Stimulated activated CD4-positive, alpha-beta T cell treated with anti-CD3 and anti-CD28 coated beads, Interleukin-4, amount 100 ng/mL, for 48 hours (primary cell): ENCODE results near the gene ADPRM.
"Not testable (repeated sequence)": the region's sequence is repeated elsewhere in the genome, so short reads cannot be mapped to it uniquely, and the experiment has no call there.

Experiments
- DNase-seq, 2 donors: peaks; one replicate each; pipeline ENCODE4 v3.0.0-alpha.2; 2020; ENCODE audit warnings: low read depth in 2 of 2

ADPRM gene, protein sequence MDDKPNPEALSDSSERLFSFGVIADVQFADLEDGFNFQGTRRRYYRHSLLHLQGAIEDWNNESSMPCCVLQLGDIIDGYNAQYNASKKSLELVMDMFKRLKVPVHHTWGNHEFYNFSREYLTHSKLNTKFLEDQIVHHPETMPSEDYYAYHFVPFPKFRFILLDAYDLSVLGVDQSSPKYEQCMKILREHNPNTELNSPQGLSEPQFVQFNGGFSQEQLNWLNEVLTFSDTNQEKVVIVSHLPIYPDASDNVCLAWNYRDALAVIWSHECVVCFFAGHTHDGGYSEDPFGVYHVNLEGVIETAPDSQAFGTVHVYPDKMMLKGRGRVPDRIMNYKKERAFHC

DNA sequence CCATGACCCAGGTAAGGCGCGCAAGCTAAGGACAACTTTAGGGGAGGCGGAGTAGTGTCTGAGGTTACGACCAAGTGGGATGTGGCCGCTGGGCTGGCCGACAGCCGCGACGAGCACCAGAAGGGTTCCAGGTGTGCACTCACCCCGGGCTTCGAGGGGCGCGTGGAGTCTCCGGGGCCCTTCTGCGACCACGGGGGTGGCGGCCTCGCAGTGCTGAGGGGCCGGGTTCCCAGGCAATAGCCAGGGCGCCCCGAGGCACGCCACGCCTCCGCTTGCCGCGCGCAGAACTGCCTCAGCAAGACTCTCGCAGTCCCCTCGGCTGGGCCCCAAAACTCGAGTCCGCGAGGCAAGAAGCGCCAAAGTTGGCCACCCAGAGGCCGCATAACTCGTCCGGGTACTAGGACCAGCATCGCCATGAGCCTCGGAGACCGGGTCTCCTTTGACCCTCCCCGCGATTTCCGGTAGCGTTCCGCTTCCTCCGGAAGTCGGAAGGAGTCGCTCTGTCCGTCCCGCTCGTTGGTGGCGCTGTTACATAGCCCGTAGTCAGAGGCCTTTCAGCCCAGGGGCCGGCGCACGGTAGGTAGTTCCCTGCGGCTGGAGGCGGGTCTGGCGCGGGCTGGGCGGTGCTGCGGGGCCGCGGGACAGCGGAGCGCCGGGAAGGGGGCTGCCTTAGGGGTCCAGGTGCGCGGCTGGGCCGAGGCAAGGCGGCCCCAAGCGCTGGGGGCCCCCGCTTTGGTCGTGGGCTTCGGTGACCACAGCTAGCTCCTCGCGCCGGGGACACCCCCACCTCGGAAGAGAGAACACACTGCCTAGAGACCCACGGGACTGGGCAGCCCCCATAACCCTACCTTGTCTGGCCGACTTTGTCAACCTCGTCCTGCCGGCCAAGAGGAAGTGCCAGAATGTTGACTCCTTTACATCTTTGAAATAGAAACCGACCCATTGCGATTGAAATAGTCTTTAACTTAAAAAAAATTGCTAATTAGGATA lies at the start of gene ADPRM, which contains the start of gene SCO1:
Gene ADPRM (plus strand): TSS at position 503 of the 990 bp plus-strand sequence. CDS start 7,333 bp downstream, outside the sequence.
Gene SCO1 (minus strand): TSS at position 442 of the 990 bp plus-strand sequence. CDS start 26 bp downstream, at position 416.
- DNase-seq, result peak; percentile 79 to 87

DNA sequence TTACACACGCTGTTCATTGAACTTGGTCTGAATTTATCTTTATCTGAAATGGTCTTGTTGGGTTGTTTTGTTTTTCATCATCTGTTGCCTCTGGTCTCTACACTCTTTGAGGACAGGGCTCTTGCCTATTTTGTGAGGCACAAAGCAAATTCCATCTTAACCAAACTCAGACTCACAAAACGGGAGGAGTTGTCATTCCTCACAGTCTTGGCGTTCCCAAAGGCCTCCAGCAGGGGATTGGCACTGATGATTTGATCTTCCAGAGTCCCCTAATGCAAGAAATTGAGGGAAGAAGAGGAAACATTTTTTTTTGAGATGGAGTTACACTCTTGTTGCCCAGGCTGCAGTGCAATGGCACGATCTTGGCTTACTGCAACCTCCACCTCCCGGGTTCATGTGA lies 49.0 kb upstream of the ADPRM start:
- no peak for DNase-seq

DNA sequence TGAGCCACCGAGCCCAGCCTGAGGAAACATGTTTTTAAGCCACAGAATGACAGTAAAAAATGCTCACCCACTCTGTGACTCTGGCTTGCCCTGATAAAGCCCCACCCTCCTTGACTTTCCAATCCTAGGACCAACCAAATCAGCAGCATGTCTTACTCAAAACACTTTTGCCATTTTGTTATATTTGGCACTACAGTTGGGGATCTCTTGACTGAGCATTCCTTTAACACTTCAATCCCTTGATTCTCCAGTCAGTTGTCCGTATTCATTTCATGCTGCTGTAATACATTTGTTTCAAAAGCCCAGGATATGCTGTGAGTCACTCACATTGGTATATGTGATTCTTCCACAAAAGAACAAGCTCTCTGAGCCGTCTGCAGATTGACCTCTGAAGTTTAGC lies 48.4 kb upstream of the ADPRM start:
- DNase-seq, result no peak

DNA sequence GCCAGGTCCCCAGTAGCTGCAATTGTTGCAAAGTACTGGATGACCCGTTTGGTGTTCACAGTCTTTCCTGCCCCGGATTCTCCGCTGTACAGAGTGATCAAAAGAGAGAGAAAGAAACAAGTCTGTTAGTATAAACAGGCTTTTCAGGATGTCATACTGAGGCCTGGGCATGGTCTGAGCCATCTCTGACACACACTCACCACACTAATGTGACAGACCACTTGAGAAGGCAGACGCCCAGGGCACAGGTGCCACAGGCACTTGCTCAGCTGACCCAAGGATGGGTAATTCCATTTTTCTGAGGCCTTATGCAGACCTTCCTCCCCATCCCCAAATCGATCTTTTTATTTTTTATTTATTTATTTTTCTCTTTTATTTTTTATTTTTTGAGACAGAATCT lies 47.8 kb upstream of the ADPRM start:
- DNase-seq, result no peak

DNA sequence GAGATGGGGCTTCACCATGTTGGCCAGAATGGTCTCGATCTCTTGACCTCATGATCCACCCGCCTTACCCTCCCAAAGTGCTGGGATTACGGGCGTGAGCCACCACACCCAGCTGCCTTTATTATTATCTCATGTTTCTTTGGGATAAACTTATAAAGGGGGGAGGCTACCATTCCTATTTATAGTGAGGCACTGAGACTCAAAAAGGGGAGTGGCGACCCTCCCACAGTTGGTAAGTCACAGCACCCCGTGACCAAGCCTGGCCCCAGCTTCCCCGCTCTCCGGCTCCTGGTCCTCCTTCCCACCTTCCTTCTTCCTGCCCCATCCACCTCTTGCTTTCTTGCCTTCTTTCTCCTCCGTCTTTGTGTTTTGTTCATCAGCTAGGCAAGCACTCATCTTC lies 45.5 kb upstream of the ADPRM start:
- no peak for DNase-seq

DNA sequence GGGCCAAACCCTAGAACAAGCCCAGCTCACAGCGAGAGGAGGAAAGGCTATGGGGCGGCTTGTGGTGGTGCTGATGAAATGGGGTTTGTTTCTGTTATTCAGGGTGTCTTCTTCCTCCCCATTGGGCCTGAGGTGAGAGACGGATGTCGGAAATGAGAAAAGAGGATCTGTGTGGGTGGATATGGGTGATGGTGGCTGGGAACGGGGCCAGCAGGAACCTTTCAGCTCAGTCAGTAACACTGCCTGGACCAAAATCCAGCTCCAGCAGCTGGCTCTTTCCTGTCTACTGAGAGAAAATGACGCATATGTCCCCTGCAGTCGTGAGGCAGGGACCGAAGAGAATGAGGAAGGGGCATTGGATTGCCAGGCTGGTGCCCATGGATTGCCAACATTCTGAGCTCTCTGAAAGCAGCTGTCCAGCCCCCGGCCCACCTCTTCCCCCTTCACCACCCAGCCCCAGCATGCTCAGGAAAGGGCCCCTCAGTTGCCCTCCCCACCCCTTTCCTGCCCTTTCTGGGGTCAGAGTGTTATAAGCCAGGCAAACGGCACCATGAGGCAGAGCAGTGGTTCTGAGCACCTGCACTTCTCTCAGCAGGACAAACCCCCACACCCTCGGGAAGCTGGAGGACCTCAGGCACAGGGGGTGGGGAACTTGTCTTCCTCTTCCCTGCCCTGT lies 44.3 kb upstream of the ADPRM start:
- DNase-seq, result no peak

DNA sequence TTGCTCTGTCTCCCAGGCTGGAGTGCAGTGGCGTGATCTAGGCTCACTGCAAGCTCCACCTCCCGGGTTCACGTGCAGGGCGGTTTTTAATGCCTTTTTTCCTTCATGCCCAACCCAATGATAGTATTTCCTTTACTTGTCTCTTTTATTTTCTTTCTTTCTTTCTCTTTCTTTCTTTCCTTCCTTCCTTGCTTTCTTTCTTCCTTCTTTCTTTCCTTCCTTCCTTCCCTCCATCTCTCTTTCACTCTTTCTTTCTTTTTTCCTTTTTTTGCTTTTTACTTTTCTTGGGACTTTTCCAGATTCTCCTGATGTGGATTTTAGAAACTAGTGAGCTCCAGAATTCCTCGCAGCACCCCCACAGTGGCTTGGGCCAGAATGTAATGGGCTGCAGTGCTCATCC lies 43.4 kb upstream of the ADPRM start:
- no peak for DNase-seq

DNA sequence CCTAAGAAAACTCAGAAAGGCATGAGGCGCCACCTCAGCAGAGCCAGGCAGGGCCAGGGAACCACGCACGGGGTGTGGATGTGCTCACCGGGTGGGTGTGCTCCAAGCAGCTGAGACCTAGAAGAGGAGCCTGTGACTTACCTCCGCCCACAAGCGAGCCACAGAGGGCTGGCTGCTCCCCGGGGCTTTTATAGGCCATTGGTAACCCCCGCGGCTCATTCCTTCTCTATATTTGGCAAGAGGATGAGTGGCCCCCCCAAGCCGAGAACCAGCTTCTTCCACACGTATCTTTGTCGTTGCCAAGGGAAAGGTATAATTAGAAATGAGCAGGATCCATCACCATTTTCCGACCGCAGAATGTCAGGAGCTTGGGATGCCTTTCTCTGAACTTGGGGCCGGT lies 40.2 kb upstream of the ADPRM start, which contains the start of gene MYH3:
Gene MYH3 (minus strand): TSS at position 162 of the 400 bp plus-strand sequence. CDS start 2,245 bp downstream, outside the sequence.
- DNase-seq, result no peak

DNA sequence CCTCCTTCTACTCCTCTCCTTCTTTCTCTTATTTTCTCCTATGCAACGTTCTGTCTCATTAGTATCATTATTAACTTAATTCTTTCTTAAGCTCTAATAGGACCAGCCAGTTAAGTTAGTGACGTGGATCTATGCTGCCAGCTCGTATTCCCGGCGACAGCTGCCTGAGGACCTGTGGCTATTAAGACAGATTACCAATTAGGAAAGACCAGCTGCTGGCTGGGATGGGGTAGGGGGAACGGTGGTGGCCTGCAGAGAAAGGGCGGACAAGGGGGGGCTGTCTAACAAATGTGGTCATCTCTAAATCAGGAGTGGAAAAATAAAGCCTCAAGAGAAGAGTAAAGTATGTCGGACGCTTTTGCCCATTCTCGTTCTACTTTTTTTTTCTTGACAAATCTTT lies 39.5 kb upstream of the ADPRM start:
- no peak for DNase-seq

DNA sequence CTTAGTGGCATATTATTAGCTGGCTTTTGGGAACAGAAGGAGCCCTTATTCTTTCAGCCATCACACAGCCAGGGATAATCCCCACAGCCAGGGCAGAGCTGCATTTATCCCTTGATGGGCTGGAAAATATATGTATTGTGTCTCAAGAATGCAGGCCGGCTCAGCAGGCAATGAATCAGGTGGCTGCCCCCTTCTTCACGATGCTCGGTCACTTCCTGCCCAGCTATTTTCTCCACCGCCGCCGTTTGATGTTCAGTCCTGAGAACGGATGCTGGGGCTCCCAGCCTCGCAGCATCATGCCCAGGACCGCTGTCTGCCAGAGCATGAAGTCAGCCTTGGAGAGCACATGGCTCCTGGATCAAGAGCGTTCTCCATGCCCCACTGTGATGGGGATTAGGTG lies 36.0 kb upstream of the ADPRM start:
- no peak for DNase-seq

DNA sequence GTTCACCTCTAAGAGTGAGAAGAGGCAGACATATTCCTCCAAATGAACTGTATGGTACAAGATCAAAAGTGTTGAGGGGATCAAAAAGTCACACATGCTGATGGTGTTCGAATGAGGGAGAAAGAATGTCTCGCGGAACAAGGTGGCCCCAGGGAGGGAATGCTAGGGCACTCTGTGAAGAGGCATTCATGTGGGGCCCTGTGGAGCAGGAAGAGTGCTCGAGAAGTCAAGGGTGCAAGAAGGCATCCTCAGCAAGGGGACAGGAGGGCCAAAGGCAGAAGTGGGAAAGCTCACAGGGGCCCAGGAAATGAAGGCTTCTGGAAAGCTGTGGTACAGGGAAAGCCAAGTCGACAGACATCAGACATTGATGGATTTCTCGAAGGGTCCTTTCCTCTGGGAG lies 34.2 kb upstream of the ADPRM start:
- DNase-seq, result no peak

DNA sequence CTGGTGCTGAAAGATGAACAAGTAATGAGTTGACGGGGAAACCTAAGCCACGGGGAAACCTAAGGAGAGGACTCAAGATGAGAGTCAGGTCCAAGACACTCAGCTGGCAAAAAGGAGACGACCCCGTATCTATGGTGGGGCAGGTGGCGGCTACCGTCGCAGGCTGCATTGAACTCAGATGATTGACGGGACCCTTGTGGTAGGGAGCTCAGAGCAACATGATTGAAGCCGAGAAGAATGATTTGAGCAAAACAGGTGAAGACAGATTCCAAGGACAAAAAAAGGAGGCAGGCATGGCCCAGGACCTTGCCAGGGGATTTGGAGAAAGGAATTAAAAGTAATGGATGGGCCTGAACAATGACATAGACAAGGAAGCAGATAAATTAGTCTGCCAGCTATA lies 32.8 kb upstream of the ADPRM start:
- DNase-seq, result no peak

DNA sequence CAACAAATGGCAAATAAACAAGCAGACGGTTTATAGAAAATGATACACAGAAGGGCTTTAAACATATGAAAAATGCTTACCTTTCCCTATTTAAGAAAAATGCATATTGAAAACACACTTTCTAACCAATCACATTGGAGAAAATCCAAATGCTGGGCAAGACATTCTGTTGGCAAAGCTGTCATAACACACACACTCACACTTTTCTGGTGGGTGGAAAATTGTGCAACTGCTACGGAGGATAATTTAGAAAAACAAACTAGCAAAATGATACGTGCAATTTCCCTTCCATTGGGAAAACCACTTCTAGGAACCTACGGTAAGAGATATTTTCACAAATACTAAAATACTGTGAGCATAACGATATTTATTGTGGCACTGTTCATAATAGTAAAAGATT lies 30.5 kb upstream of the ADPRM start:
- DNase-seq, result no peak

DNA sequence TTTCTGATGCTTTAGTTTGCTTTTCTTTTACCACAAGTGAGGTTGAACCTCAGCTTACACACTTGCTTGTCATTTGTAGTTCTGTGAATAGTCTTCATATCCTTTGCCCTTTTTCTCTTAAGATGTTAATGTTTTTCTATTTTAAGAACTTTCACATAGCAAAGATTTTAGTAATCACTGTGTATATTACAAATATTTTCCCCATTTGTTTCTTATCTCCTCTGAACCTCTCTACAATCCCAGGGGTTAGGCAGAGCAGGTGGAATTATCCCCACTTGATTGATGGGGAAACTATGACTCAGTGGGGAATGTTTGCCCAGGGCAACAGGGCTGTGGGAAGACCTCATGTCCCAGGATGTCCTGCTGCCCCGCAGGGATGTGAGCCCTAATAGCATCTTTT lies 28.6 kb upstream of the ADPRM start:
- DNase-seq, result no peak

DNA sequence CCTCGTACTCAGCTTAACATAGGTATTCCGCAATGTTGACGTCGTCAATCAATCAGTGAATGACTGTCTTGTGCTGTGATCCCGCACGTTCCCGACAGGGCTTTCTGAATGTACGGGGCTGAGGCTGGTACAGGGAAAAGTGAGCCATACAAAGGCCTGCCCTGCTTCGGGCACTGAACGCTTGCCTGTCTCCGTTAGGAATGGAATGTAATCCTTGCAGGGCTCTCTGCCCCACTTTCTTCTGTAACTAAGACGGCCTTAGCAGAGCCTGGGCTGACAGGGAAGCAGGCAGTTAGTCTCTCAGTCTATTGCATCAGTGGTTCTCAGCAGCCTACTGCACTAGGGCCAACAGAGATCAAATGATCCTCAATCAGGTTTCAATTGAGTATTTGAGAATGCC lies 24.1 kb upstream of the ADPRM start:
- DNase-seq, result no peak

DNA sequence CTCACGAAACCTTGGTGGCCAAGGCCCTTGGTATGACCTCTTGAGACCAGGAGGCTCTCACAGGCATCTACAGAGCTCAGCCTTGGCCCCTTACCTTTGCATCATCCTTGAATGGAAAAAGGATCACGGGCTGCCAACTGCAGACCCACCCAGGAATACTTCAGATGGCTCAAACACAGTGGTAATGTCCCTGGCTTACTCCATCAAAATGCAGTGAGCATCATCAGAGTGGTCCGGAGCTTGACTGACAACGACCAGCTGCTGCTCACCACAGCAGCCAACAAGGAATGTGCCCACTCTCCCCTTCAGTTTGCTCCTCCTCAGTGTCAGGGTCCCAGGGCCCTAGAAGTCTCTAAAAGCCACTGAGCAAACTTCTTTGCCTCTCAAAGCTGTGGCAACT lies 22.7 kb upstream of the ADPRM start:
- DNase-seq, result no peak

DNA sequence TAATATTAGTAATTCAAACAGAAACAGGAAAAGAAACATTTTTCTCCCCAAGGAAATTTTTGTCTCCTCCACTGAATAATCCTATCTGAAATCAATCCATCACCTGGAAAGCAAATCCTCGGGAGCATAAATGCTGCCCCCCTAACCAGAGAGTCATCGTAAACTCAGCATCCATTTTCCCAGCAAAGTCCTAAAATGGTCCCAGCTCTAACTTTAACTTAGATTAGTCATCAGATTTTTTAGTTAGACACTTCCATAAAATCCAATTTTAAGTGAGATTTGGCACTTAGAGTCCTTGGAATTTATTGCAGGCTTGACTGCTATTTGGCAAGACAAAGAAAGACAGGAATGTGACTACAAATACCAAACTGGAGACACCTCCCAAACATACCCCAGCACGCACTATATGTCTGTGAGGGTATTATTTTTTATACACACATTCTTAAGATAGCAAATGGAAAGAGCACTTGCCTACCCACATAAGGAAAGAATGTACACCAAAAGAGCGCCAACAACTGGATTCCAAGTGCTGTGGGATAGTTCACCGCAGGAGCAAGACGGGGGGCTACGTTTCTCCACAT lies 15.4 kb upstream of the ADPRM start:
- DNase-seq, result no peak

DNA sequence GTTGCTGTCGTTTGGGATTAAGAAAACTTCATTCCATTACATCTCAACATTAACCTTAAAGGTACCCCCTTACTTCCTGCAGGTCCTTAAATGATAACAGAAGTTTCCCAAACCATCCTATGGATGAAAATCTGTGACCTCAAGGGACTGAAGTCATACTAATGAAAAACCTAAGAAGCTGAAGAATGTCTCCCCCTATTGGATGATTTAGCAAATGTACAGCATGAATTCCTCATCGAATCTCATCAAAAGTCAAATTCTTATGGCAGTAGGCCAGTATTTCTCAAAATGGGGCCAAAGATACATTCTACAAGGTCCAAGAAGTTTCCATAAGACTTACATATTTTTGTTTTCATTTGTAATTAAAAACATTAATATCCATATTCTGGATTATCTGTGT lies 13.5 kb upstream of the ADPRM start:
- DNase-seq, result no peak

DNA sequence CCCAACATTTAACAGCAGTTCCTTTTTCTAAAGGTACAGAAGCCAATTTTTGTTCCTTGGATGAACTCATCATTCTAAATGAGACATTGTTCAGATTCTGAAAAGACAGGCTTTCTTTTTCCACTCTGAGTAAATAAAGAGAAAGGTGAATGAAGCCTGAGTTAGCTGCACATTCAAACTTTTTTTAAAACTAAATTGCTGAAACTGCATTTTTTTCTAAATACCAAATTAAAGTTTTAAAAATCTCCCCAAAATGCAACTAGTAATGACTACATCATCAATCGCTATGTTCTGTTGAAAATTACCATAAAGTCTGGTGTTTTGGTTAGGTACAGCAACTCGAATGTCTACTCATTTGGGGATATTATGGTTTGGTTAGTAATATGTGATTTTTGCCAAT lies 9.9 kb upstream of the ADPRM start:
- DNase-seq, result no peak

DNA sequence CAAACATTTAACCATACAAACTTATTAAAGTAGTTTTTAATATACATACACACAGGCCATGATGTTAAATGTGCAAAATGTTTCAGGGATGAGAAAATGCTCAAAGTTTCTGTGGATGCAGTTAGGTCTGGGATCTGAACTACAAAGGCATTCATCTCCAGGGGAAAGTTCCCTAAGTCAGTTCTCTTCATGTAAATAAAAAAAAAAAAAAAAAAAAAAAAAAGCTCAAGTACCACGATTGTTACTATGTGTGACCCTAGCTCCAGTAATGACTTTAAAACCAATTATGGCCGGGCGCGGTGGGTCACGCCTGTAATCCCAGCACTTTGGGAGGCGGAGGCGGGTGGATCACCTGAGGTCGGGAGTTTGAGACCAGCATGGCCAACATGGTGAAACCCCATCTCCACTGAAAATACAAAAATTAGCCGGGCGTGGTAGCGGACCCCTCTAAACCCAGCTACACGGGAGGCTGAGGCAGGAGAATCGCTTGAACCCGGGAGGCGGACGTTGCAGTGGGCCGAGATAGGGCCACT lies 1.5 kb upstream of the ADPRM start:
- not testable (repeated sequence) for DNase-seq

DNA sequence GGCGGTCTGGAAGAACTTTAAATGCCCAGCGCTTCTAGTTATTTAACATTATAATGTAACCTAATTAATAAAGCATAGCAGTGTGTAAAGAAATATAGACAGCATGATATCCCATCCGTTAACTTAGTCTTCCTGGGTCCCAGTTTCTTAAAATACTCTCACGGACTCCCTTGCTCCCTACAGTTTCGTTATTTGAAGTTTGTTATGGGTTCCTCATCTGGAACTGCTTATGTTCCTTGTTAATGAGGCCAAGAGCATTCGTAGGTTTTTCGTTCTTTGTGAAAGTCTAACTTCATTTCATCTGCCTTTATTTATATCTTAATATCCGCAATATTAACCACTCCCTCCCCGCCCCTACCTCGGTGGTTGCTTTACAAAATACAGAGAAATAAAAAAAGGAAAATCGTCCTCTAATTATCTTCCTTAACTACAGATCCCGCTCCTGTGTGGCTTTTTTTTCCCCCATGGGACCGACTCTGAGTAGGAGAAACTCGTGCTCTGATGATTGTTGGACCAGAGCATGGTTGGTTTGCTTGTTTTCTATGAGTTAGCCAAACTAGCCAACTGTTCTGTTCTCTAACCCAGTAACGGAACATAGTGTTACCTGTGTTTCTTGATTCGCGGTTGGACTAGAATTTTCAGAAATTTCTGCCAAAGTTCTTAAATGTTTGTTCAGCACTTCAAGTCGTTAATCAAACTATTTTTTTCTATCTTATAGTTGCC lies 863 bp downstream of the ADPRM start:
- no peak for DNase-seq
